H1 (cell line): ENCODE data around the gene AKTIP. TPM values are rescaled to one million over a fixed set of nuclear protein-coding genes. Genes with fewer than 3 reads are reported as not detected.
A peak's percentile ranks its signal among the peaks of the same experiment; 100 is the strongest.

Experiments used
- CTCF ChIA-PET: fragments of 300-600 bp; sonication (Branson Sonifier 250); formaldehyde crosslinking; loops from one replicate; lab custom pipeline; 2021; ENCODE audit not compliant: partially characterized antibody; lab: Charles Lee
- POLR2A ChIA-PET: fragments of 300-600 bp; sonication (Branson Sonifier 250); formaldehyde crosslinking; loops from one replicate; lab custom pipeline; 2021; ENCODE audit warnings: inconsistent platforms; ENCODE audit not compliant: partially characterized antibody; lab: Charles Lee
- DNase-seq, 2 experiments: peaks; one replicate each; pipeline versions ENCODE4 v3.0.0 to v3.0.0-alpha.2; 2010 to 2022; ENCODE audit warnings: low spot score in 2 of 2, low read depth in 1 of 2, mixed read lengths in 1 of 2
- FAIRE-seq: peaks from 2 replicates; lab custom pipeline; 2011; peaks lifted over from hg19 to GRCh38; lab: Jason Lieb, UNC
- H2AFZ ChIP-seq: 2 replicates; pipeline ENCODE4 v1.8.1; 2012; ENCODE audit warnings: low read length, inconsistent platforms
- H2AK5ac ChIP-seq: 2 replicates; pipeline ENCODE4 v1.6.1; 2013; ENCODE audit warnings: low read depth, low read length
- H2BK120ac ChIP-seq: replicated peaks from 2 replicates; pipeline ENCODE3; 2013; ENCODE audit warnings: low read depth, low read length, inconsistent platforms
- H2BK12ac ChIP-seq: 2 replicates; pipeline ENCODE4 v1.6.1; 2013; ENCODE audit warnings: low read depth, low read length
- H2BK15ac ChIP-seq: 2 replicates; pipeline ENCODE4 v1.6.1; 2013; ENCODE audit warnings: low read length
- H2BK20ac ChIP-seq: 2 replicates; pipeline ENCODE4 v1.6.1; 2013; ENCODE audit warnings: low read length
- H2BK5ac ChIP-seq: 2 replicates; pipeline ENCODE4 v1.6.1; 2013; ENCODE audit warnings: low read depth, low read length
- H3K14ac ChIP-seq: 2 replicates; pipeline ENCODE4 v1.6.1; 2013; ENCODE audit warnings: inconsistent platforms; ENCODE audit not compliant: insufficient read length
- H3K18ac ChIP-seq: 2 replicates; pipeline ENCODE4 v1.6.1; 2013; ENCODE audit warnings: low read length; ENCODE audit errors: extremely low read depth
- H3K23ac ChIP-seq: 2 replicates; pipeline ENCODE4 v1.6.1; 2013; ENCODE audit warnings: inconsistent platforms; ENCODE audit not compliant: insufficient read length
- H3K23me2 ChIP-seq: 2 replicates; pipeline ENCODE4 v1.6.1; 2013; ENCODE audit warnings: low read depth, low read length
- H3K27ac ChIP-seq: 2 replicates; pipeline ENCODE4 v1.6.1; 2011; ENCODE audit warnings: low read depth, low read length, inconsistent platforms
- H3K27me3 ChIP-seq, 4 experiments: replicated peaks in 1 of 4; 1 replicate in 1 of 4; 2 replicates in 3 of 4; pipeline versions ENCODE4 v1.6.1 to v1.8.1; 2011 to 2013; ENCODE audit warnings: low read length in 3 of 4, mild to moderate bottlenecking in 3 of 4, inconsistent platforms in 2 of 4, mixed read lengths in 2 of 4, moderate library complexity in 1 of 4; ENCODE audit not compliant: control insufficient read depth in 3 of 4, insufficient read depth in 3 of 4; ENCODE audit errors: extremely low read depth in 1 of 4
- H3K36me3 ChIP-seq, 4 experiments: 2 replicates each; pipeline versions ENCODE4 v1.6.1 to v1.8.1; 2011 to 2013; ENCODE audit warnings: mild to moderate bottlenecking in 4 of 4, low read length in 3 of 4, moderate library complexity in 2 of 4, control low read depth in 1 of 4, inconsistent platforms in 1 of 4; ENCODE audit not compliant: insufficient read depth in 4 of 4, control insufficient read depth in 2 of 4
- H3K4ac ChIP-seq: replicated peaks from 2 replicates; pipeline ENCODE3; 2013; ENCODE audit warnings: low read length, low read depth, mixed read lengths, inconsistent platforms; ENCODE audit not compliant: insufficient read length
- H3K4me1 ChIP-seq, 4 experiments: replicated peaks in 1 of 4; 1 replicate in 1 of 4; 2 replicates in 3 of 4; pipeline versions ENCODE4 v1.6.1 to v1.8.1; 2011 to 2013; ENCODE audit warnings: low read length in 3 of 4, inconsistent platforms in 2 of 4, mixed read lengths in 1 of 4; ENCODE audit not compliant: insufficient read depth in 4 of 4, control insufficient read depth in 3 of 4
- H3K4me2 ChIP-seq, 2 experiments: 2 replicates each; pipeline versions ENCODE4 v1.6.1 to v1.8.1; 2011 to 2013; ENCODE audit warnings: low read depth in 2 of 2, low read length in 2 of 2, control low read depth in 1 of 2, inconsistent platforms in 1 of 2, mild to moderate bottlenecking in 1 of 2; ENCODE audit not compliant: insufficient read depth in 1 of 2
- H3K4me3 ChIP-seq, 4 experiments: fragments of 200-600, 300-600 bp in 1 of 4; sonication (generic), shearing (Covaris generic), sonication (Bioruptor Twin) in 1 of 4; 2 replicates each; pipeline versions ENCODE4 v1.5.1 to v1.8.1; 2011 to 2016; ENCODE audit warnings: low read length in 4 of 4, low read depth in 3 of 4, control low read depth in 2 of 4, inconsistent platforms in 2 of 4, mild to moderate bottlenecking in 2 of 4, mixed read lengths in 1 of 4, moderate library complexity in 1 of 4; ENCODE audit not compliant: insufficient read depth in 2 of 4; ENCODE audit errors: extremely low read depth in 1 of 4
- H3K56ac ChIP-seq: replicated peaks from 2 replicates; pipeline ENCODE3; 2013; ENCODE audit warnings: low read depth, mild to moderate bottlenecking, mixed read lengths, low read length, inconsistent platforms; ENCODE audit not compliant: insufficient read length
- H3K79me1 ChIP-seq: 2 replicates; pipeline ENCODE4 v1.6.1; 2013; ENCODE audit warnings: low read depth, low read length, control low read depth
- H3K79me2 ChIP-seq, 2 experiments: 2 replicates each; pipeline versions ENCODE4 v1.6.1 to v1.8.1; 2012 to 2013; ENCODE audit warnings: low read length in 2 of 2, mild to moderate bottlenecking in 2 of 2, inconsistent platforms in 1 of 2; ENCODE audit not compliant: insufficient read depth in 2 of 2, control insufficient read depth in 1 of 2
- H3K9ac ChIP-seq, 4 experiments: replicated peaks in 1 of 4; 1 replicate in 1 of 4; 2 replicates in 3 of 4; pipeline versions ENCODE4 v1.6.1 to v1.8.1; 2011 to 2013; ENCODE audit warnings: low read depth in 3 of 4, low read length in 3 of 4, control low read depth in 2 of 4, mild to moderate bottlenecking in 2 of 4, moderate library complexity in 2 of 4, inconsistent platforms in 1 of 4; ENCODE audit errors: extremely low read depth in 1 of 4
- H3K9me3 ChIP-seq, 2 experiments: 2 replicates each; pipeline versions ENCODE4 v1.6.1 to v1.8.1; 2012 to 2013; ENCODE audit warnings: mild to moderate bottlenecking in 2 of 2, moderate library complexity in 2 of 2, control low read depth in 1 of 2, inconsistent platforms in 1 of 2, low read depth in 1 of 2, low read length in 1 of 2, mixed read lengths in 1 of 2; ENCODE audit not compliant: insufficient read depth in 2 of 2
- H4K20me1 ChIP-seq, 2 experiments: replicated peaks in 1 of 2; 2 replicates each; pipeline versions ENCODE3 to v1.8.1; 2011 to 2013; ENCODE audit warnings: inconsistent platforms in 2 of 2, low read length in 2 of 2, mild to moderate bottlenecking in 1 of 2; ENCODE audit not compliant: insufficient read depth in 2 of 2, control insufficient read depth in 1 of 2
- H4K5ac ChIP-seq: 2 replicates; pipeline ENCODE4 v1.6.1; 2013; ENCODE audit warnings: low read length, low read depth, mixed read lengths, inconsistent platforms; ENCODE audit not compliant: insufficient read length
- H4K8ac ChIP-seq: 2 replicates; pipeline ENCODE4 v1.8.0; 2013; ENCODE audit warnings: mild to moderate bottlenecking, moderate library complexity, low read length, inconsistent platforms; ENCODE audit not compliant: insufficient read depth; ENCODE audit errors: extremely low read depth
- H4K91ac ChIP-seq: replicated peaks from 2 replicates; pipeline ENCODE3; 2013; ENCODE audit warnings: low read length, mixed read lengths, inconsistent platforms; ENCODE audit not compliant: insufficient read length
- ASH2L ChIP-seq: fragments of 200-600, 300-600 bp; sonication (generic); IDR thresholded peaks from one replicate; pipeline ENCODE4 v1.7.1; 2017; ENCODE audit warnings: low read length
- CBX5 ChIP-seq: fragments of 300-800, 300-1000 bp; sonication (generic); IDR thresholded peaks from 2 replicates; pipeline ENCODE4 v1.7.1; 2016; ENCODE audit warnings: antibody characterized with exemption, low read length, low read depth
- HDAC6 ChIP-seq: IDR thresholded peaks from one replicate; pipeline ENCODE4 v1.7.1; 2012; ENCODE audit warnings: low read depth, mild to moderate bottlenecking, inconsistent platforms, low read length, moderate library complexity
- NANOG ChIP-seq: IDR thresholded peaks from 2 replicates; pipeline ENCODE4 v1.6.1; 2011; ENCODE audit warnings: low read length, low read depth, mild to moderate bottlenecking, inconsistent platforms; ENCODE audit not compliant: insufficient read depth, poor library complexity, severe bottlenecking
- NRF1 ChIP-seq: IDR thresholded peaks from 2 replicates; pipeline ENCODE4 v1.6.1; 2011; ENCODE audit warnings: mild to moderate bottlenecking, low read depth, low read length, improper control_type of control experiment
- RAD21 ChIP-seq, 2 experiments: IDR thresholded peaks in 1 of 2; conservative IDR thresholded peaks in 1 of 2; 2 replicates each; pipeline ENCODE4 v1.6.1; 2011; ENCODE audit warnings: low read depth in 2 of 2, low read length in 2 of 2, improper control_type of control experiment in 1 of 2, inconsistent platforms in 1 of 2, mild to moderate bottlenecking in 1 of 2, moderate library complexity in 1 of 2
- RFX5 ChIP-seq: IDR thresholded peaks from 2 replicates; pipeline ENCODE4 v1.6.1; 2011; ENCODE audit warnings: low read depth, low read length, improper control_type of control experiment, borderline replicate concordance
- SAP30 ChIP-seq: fragments of 300-600 bp; sonication (generic); IDR thresholded peaks from 2 replicates; pipeline ENCODE4 v1.7.1; 2012; ENCODE audit warnings: low read length, moderate library complexity, mild to moderate bottlenecking, inconsistent platforms; ENCODE audit not compliant: insufficient read depth, insufficient replicate concordance
- SP2 ChIP-seq: IDR thresholded peaks from 2 replicates; pipeline ENCODE4 v1.6.1; 2012; ENCODE audit warnings: mild to moderate bottlenecking, low read length, inconsistent platforms
- WGBS, 2 experiments: shearing (Covaris generic) in 1 of 2; methylation state at CpG; one replicate each; pipeline versions ENCODE4 v1.1.6 to v1.1.7; 2013 to 2015; ENCODE audit warnings: low lambda C conversion rate in 2 of 2, mixed read lengths in 2 of 2, inconsistent platforms in 1 of 2, low coverage in 1 of 2, missing lambda C conversion rate in 1 of 2; ENCODE audit not compliant: insufficient replicate concordance in 2 of 2, insufficient coverage in 1 of 2, insufficient read length in 1 of 2; ENCODE audit errors: extremely low coverage in 1 of 2, missing lambda C conversion rate in 1 of 2; 5-methylcytosine and 5-hydroxymethylcytosine counted together
- polyA plus RNA-seq, 7 experiments: library from polyadenylated mRNA; depleted of rRNA in 3 of 7; stranded (reverse) in 5 of 7; unstranded in 2 of 7; fragments of >200 nt in 5 of 7; fragments of 200-250 nt in 2 of 7; gene quantifications; 1 replicate in 5 of 7; 2 replicates in 1 of 7; 4 replicates in 1 of 7; pipeline versions ENCODE4 v1.2.1 to v1.2.3, GENCODE V29; 2011 to 2013; ENCODE audit warnings: missing spikeins in 2 of 7, mixed read lengths in 2 of 7
- total RNA-seq: library from RNA; stranded (reverse); fragmentation: NEBNext Ultra II Directional; extraction: Animal tissue kit (Norgen Biotek cat#: 25700); gene quantifications from 2 replicates; pipeline ENCODE4 v1.2.1, GENCODE V29; 2021
- TF ChIP-seq, protein P1 (sequence below): IDR thresholded peaks from 2 replicates; pipeline ENCODE4 v1.6.1; 2012; ENCODE audit warnings: inconsistent platforms

The AKTIP gene
- total and polyA plus RNA-seq, 2 of the 8 experiments (the other 6 are each of a cell fraction or from before 2014, with no cell fraction given) = 15.0 to 15.6 TPM

DNA sequence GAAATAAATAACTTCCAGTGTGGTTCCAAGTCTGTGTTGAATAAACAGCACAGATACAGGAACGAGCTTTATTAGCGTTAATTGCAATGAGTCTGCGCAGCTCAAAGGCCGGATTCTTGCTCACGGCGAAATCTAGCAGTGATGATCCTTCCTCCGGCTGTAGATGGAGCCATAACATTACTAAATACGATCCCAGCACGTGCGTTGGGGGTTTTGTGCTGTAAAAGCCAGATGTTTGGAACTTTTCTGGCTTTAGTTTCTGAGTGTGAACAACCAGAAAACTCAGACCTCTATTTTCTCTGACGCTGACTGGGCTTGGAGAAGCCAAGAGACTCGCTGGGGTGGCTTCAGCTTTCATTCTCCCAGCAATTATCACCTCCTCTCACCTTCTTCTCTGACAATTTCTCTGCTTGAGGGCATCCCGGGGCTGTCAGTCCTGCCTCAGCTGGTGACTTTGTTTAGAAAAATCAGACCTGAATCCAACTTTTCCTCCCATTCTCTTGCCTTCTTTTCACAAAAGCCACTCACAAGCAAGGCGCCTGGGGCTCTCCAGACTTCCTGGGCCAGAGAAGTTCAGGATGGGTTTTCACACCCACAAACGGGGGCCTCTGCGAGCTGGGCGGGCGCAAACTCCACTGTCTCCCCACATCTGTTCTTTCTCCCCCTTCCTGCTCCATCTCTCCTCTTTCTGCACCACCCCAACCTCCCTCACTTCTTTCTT, 47.1 kb upstream of the AKTIP start:
- no peak overlapping the region for H4K91ac ChIP-seq
- H2BK5ac ChIP-seq = no peak overlapping the region
- no peaks in the 10 kb centered on the region for H4K20me1 ChIP-seq
- no peak overlapping the region; the same call in none of the 2 replicates for H3K18ac ChIP-seq
- H3K79me1 ChIP-seq = no peaks in the 10 kb centered on the region
- H2BK20ac ChIP-seq = 0 out of 2 replicates have a peak overlapping the region, but pooled peaks have one; percentile 90
- DNase-seq (peak; percentile 27 to 60), FAIRE-seq (peak; percentile 94)
- peak overlapping the region; percentile 61; the same call in 1 of the 2 replicates for H2BK15ac ChIP-seq
- no peak overlapping the region for H3K23ac ChIP-seq
- peaks cover 0 to 14% (median 13%) of the 10 kb centered on the region in 4 experiments; a peak in 6 of 7 replicates for H3K27me3 ChIP-seq
- H2BK12ac ChIP-seq = peak overlapping the region; percentile 50; the same call in 1 of the 2 replicates
- no peak overlapping the region for H4K5ac ChIP-seq
- H3K4ac ChIP-seq = no peak overlapping the region
- WGBS, 2 experiments = 45% methylated on average over 18 of the region's 18 CpGs; no CpG with 5 or more reads in 1 of the 2 experiments
- H4K8ac ChIP-seq = no peak overlapping the region
- H3K9ac ChIP-seq = no peak overlapping the region
- ChIA-PET CTCF (interaction anchor here (0.6 to 2.1 kb wide), 30 partner anchors 9 to 1674 kb away, joined by 3 to 13 read pairs (median 4); partner anchors contain the start of gene RPGRIP1L), POLR2A (no interaction called here)
- H3K14ac ChIP-seq = no peak overlapping the region
- no peak overlapping the region for H2BK120ac ChIP-seq
- no peaks in the 10 kb centered on the region for H3K79me2 ChIP-seq
- no peaks in the 10 kb centered on the region for H3K9me3 ChIP-seq
- peak overlapping the region; percentile 47 for H2AFZ ChIP-seq
- no peaks in the 10 kb centered on the region for H3K23me2 ChIP-seq
- no peak overlapping the region for H3K4me2 ChIP-seq
- H3K4me3 ChIP-seq = no peak overlapping the region
- no peak overlapping the region for H3K27ac ChIP-seq
- no peaks in the 10 kb centered on the region for H3K36me3 ChIP-seq
- no peak overlapping the region for H3K56ac ChIP-seq
- peaks cover 0 to 6% (median 2%) of the 10 kb centered on the region in 4 experiments; a peak in 3 of 7 replicates for H3K4me1 ChIP-seq
- H2AK5ac ChIP-seq = peak overlapping the region; percentile 86; the same call in 1 of the 2 replicates
- TF ChIP-seq CBX5 = no peak
- no peak for TF ChIP-seq SP2
- no peak for TF ChIP-seq NANOG
- no peak for TF ChIP-seq HDAC6
- TF ChIP-seq RFX5 = no peak
- TF ChIP-seq ASH2L = no peak
- TF ChIP-seq NRF1 = peak; percentile 22; the same call in 1 of the 2 replicates
- no peak for TF ChIP-seq SAP30
- TF ChIP-seq, protein P1, sequence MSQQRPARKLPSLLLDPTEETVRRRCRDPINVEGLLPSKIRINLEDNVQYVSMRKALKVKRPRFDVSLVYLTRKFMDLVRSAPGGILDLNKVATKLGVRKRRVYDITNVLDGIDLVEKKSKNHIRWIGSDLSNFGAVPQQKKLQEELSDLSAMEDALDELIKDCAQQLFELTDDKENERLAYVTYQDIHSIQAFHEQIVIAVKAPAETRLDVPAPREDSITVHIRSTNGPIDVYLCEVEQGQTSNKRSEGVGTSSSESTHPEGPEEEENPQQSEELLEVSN = peak; percentile 88
- peak; percentile 93 for TF ChIP-seq RAD21 (IDR thresholded peaks at IDR 0.05 in 1 of 2, conservative IDR thresholded peaks at IDR 0.05 in 1 of 2; ENCODE audit: low read depth in 2 of 2, low read length in 2 of 2)
